HG03025 (cell line): ENCODE measurements around the gene LRRC61.
"Not testable (repeated sequence)": the region's sequence is repeated elsewhere in the genome, so short reads cannot be mapped to it uniquely, and the experiment has no call there.

Source experiments
- ATAC-seq: cut with Tn5 transposase; IDR thresholded peaks from one replicate; pipeline ENCODE4 v1.9.1; 2021; ENCODE audit warnings: mild to moderate bottlenecking, moderate library complexity; ENCODE audit not compliant: unreplicated experiment, low FRiP score

Gene LRRC61

DNA sequence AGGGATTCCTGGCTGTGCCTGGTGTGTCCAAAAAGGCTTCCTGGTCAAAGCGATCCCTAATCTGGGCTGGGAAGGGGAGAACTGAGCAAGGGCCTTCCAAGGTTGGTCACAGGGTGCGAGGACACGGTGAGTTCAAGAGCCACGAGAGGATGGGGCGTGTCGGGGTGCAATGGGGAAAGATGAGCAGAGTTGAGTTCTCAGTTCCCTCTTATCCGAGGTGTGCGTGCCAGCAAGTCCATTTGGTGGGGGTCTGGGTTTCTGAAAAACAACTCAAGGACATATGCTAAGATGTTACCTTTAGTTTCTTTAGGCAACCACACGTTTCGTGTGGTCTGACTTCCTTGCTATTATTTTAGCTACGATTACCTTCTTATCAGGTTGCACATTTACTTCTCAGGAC, 57.3 kb downstream of the LRRC61 start:
- ATAC-seq, result peak; percentile 17

DNA sequence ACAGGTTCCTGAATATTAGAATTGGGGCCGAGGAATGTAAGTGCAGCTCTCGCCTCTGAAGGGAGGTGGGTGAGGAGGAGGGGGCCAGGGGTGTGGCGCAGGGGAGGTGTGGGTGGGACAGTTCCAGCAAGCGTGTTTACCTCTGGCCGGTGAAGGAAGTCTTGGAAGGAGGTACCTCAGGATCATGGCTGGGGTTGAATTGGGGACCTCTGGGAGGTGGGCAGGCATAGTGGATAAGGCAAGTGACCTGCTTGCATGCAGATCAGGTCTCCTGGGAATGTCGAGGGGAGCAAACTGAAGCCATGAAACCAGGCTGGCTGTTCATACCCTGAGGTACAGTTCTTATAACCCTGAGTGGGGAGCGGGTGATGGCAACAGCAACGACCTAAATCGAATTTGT, 57.9 kb downstream of the LRRC61 start:
- ATAC-seq, result no peak

DNA sequence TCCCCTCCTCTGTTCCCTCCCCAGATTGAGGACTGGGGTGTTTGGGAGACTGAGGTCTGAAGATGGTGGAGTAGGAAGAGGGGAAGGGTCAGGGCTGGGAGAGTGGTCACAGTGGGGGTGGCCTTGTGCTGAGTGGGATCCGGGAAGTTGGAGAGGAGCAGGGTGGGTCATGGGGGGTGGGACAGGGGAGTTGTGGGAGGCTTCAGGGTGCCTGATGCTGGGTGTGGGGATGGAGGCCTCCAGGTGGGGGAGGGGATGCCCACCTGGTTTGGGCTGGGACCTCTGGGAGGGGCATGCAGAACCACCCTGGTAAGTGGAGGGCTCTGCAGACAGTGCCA, 58.6 kb downstream of the LRRC61 start:
- ATAC-seq, result no peak

DNA sequence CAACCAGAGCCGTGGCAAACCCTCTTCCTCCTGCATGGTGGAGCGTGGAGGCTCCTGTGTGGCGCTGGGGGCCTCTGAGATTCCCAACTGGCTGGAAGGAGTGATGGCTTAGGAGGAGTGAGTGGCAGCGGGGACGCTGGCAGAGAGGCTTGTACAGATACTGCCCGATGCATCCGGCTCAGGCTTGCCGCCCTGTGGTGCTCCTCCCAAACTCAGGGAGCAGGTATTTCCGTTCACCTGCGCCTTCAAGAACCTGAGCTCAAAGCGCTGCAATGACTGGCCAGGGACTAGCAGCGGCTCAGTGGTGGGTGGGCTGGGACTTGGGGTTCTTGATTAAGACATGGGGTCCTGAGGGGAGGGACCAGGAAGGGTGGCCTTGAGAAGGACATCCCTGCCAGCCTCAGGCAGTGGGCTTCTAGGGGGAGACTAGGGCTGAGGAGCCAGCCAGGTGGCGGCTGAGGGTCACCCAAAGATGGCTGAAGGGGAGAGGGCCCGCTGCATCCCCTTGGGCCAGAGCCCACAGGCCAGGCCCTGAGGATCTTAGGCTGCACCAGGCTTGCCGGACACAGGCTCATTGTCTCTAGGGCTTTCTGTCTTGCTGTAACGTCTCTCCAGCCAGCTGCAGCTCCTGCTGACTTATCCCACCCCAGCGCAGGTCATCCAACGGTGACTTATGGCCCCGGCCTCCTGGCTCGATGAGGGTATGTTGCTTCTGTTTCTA, 59.1 kb downstream of the LRRC61 start:
- no peak for ATAC-seq

DNA sequence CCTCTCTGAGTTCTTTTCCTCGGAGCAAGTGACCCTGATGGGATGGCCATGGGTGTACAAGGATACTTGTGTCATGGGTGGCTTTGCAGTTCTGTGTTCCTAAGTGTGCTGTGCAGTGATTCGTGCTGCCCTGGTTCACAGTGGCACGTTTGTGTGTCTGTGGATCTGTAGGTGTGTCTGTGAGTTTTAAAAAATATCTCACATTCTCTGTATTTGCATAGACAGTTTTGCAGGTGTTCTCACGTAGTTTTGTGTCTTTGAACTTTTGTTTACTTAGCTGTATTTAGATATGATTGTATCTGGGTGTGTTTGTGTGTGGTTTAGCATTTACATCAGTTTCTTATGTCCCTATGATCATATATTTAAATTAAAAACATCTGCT, 59.7 kb downstream of the LRRC61 start:
- ATAC-seq, result no peak

DNA sequence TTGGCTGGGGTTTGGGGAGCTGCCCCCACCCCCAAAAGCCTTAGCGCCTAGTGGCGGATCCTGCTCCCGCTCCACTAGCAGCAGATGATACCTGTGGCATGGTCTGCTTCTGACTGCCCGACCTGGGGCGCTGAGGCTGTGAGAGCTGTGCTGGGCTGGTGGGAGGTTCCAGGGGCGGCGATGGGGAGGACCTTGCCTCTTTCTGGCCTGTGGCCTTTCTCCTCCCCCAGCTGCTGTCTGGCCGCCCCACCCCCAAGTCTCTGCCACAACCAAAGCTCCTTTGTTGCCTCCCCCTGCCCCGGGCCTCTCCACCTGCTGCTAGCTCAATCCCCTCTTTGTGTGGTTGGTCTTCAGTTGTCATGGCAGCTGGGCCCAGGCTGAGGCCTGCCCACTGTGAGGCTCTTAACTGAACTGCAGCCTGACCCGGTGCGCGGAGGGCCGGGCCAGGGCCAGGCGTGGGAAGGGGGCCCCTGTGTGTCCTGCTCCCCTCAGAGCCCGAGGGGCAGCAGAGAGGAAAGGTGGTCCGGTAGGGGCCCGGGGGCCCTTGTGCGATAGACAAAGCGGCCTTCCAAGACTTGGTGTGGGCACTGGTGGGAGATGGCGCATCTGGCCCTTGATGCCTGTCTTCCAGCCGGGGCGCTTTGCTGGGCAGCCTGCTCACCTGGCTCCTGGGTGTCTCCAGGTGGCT, 60.7 kb downstream of the LRRC61 start:
- ATAC-seq, result no peak

DNA sequence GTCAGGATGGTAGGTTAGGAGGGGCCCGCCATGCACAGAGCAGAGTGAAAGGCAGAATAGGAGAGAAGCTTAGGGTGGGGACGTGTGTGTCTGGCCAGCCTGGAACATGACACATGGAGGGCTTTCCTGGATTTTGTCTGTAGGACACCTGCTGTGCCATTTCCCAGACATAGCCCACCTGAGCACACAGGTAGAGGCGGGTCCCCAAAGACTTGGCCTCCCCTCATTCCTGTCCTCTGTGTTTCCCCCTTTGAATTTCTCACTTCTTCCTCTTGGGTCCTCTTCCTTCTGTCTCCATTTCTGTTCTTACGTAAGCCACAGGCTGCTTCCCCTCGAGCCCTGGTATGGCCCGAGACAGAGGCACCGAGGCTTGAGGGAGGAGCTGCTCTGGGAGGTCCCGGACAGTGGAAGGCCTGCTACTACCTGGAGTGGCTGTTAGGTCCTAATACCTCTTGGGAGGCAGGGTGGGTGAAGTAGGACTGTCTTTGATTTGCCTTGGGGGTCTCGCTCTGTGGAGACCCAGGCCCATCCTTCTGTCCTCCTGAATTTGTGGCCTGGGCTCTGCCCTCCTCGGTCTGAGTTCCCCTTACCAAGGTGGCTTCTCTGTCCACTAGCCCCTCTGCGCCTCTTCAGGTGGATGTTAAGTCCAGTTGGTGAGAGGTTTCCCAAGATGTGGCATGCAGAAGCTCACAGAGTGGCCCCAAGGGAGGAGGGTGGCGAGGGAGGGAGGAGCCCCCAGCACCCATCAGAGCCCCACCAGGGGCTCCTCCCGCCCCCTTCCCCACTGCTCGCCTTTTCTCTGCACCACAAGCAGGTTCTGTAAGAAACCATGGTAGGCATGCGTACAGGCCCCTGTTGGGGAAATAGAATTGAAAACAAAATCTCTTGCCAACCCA, 61.5 kb downstream of the LRRC61 start:
- no peak for ATAC-seq

DNA sequence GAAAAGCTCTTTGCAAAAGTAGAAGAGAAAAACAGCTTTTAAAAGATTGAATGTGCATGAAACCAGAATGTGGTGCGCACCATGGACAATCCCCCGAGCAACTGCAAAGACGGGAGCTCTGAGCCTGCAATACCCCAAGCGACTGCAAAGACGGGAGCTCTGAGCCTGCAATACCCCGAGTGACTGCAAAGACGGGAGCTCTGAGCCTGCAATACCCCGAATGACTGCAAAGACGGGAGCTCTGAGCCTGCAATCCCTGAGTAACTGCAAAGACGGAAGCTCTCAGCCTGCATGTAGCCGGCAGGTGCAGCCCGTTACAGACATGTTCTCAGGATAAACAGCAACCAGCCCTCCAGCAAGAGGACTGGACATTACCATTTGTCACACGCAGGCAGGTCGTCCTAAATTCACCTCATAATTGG, 62.2 kb downstream of the LRRC61 start:
- ATAC-seq, result no peak

DNA sequence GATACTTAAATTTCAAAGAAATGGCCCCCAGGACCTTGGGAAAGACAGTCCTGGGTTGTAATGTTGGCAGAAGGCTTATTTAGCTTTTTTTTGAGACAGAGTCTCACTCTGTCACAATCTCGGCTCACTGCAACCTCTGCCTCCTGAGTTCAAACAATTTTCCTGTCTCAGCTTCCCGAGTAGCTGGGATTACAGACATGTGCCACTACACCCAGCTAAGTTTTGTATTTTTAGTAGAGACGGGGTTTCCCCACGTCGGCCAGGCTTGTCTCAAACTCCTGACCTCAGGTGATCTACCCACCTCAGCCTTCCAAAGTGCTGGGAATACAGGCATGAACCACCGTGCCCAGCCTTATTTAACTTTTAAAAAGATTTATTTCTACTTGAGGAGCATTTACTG, 62.7 kb downstream of the LRRC61 start:
- not testable (repeated sequence) for ATAC-seq
